CD4-positive, alpha-beta T cell treated with Interleukin-17A for 1 hour (primary cell): ENCODE data around the gene MB.

Experiments
- DNase-seq: peaks from one replicate; pipeline ENCODE4 v3.0.0-alpha.2; 2020

The MB gene

GRCh38 chr22:35612903-35613302 is 4.2 kb downstream of the MB start:
- DNase-seq, result no peak

GRCh38 chr22:35611891-35612576 is 5.1 kb downstream of the MB start:
- DNase-seq, result no peak

GRCh38 chr22:35611200-35611890 is 5.8 kb downstream of the MB start:
- DNase-seq, result no peak

GRCh38 chr22:35610741-35611140 is 6.4 kb downstream of the MB start:
- DNase-seq, result no peak

- DNase-seq, result no peak
Measured at GRCh38 chr22:35609761-35610160, 7.4 kb downstream of the MB start.

GRCh38 chr22:35609261-35609660 is 7.9 kb downstream of the MB start:
- no peak for DNase-seq

GRCh38 chr22:35608088-35608487 is 9.0 kb downstream of the MB start:
- no peak for DNase-seq

GRCh38 chr22:35606916-35607315 is 10.2 kb downstream of the MB start:
- no peak for DNase-seq

- DNase-seq, result no peak
Measured at GRCh38 chr22:35605851-35606481, 11.2 kb downstream of the MB start.

GRCh38 chr22:35605369-35605680 is 11.8 kb downstream of the MB start:
- no peak for DNase-seq

- no peak for DNase-seq
Measured at GRCh38 chr22:35604621-35605368, 12.3 kb downstream of the MB start.

GRCh38 chr22:35601743-35602615 is 15.2 kb downstream of the MB start:
- peak; percentile 7 for DNase-seq

GRCh38 chr22:35601013-35601580 is 16.0 kb downstream of the MB start:
- no peak for DNase-seq

- DNase-seq, result no peak
Measured at GRCh38 chr22:35600476-35600875, 16.7 kb downstream of the MB start.

- no peak for DNase-seq
Measured at GRCh38 chr22:35599364-35599763, 17.8 kb downstream of the MB start.

- DNase-seq, result no peak
Measured at GRCh38 chr22:35598396-35598710, 18.8 kb downstream of the MB start.

GRCh38 chr22:35597692-35598395 is 19.3 kb downstream of the MB start:
- DNase-seq, result no peak

- DNase-seq, result no peak
Measured at GRCh38 chr22:35596821-35597220, 20.3 kb downstream of the MB start.

GRCh38 chr22:35594686-35595085 is 22.4 kb downstream of the MB start:
- DNase-seq, result no peak

- DNase-seq, result no peak
Measured at GRCh38 chr22:35593891-35594470, 23.1 kb downstream of the MB start.
